Activated B cell treated with CpG ODN at 0.5 μM for 24 hours (primary cell): ENCODE results near the gene MTHFD2L. TPM values are rescaled to one million over a fixed set of nuclear protein-coding genes. Genes with fewer than 3 reads are reported as not detected.

ENCODE experiments used
- ATAC-seq: fragments of 200-7000 bp; cut with Tn5 transposase; one replicate; pipeline ENCODE4 v1.10.0; 2021; ENCODE audit warnings: low read depth, mild to moderate bottlenecking, moderate library complexity
- CTCF ChIA-PET: fragments of 350-600 bp; sonication (Branson Sonifier 250); formaldehyde crosslinking; loops from one replicate; lab custom pipeline; 2021; ENCODE audit warnings: antibody characterized with exemption; lab: Charles Lee
- POLR2A ChIA-PET: fragments of 350-600 bp; sonication (Branson Sonifier 250); formaldehyde crosslinking; loops from one replicate; lab custom pipeline; 2021; ENCODE audit warnings: antibody characterized with exemption; lab: Charles Lee
- DNase-seq: peaks from one replicate; pipeline ENCODE4 v3.0.0; 2022
- H3K27ac Mint-ChIP-seq: one replicate; pipeline ENCODE4 v1.8.0; 2020; ENCODE audit warnings: mixed read lengths
- H3K27me3 Mint-ChIP-seq: one replicate; pipeline ENCODE4 v1.8.0; 2021; ENCODE audit warnings: mixed read lengths
- H3K36me3 Mint-ChIP-seq: one replicate; pipeline ENCODE4 v1.8.0; 2021; ENCODE audit warnings: low read depth, mixed read lengths
- H3K4me1 Mint-ChIP-seq: one replicate; pipeline ENCODE4 v1.8.0; 2021; ENCODE audit warnings: mixed read lengths
- H3K4me3 Mint-ChIP-seq: one replicate; pipeline ENCODE4 v1.8.0; 2020; ENCODE audit warnings: mild to moderate bottlenecking, mixed read lengths
- H3K9me3 Mint-ChIP-seq: one replicate; pipeline ENCODE4 v1.8.0; 2020; ENCODE audit warnings: mixed read lengths
- CTCF ChIP-seq: fragments of 200-600 bp; IDR thresholded peaks from one replicate; pipeline ENCODE4 v1.8.0; 2022; ENCODE audit warnings: antibody characterized with exemption, mild to moderate bottlenecking
- intact Hi-C: fragments of 100-400 bp; cut with micrococcal nuclease; formaldehyde crosslinking; loops from one replicate; pipeline ENCODE4 v1.15.1; 2024
- total RNA-seq: library from RNA; stranded (reverse); gene quantifications from 2 replicates; pipeline ENCODE4 v1.2.3, GENCODE V29; 2022

Gene MTHFD2L
- total RNA-seq, 1 donor from 2014 or later: 14.3 TPM

- DNase-seq: no peak
- Mint-ChIP-seq H3K27me3 (peaks cover 11% of the 10 kb centered on the region), H3K4me1 (no peaks in the 10 kb centered on the region), H3K27ac (no peak overlapping the region), H3K9me3 (no peaks in the 10 kb centered on the region), H3K4me3 (no peak overlapping the region), H3K36me3 (no peaks in the 10 kb centered on the region)
- no peak for TF ChIP-seq CTCF
- ChIA-PET POLR2A (no interaction called here), CTCF (no interaction called here)
- ATAC-seq: no peak
- intact Hi-C loops: no loop called here
Measured at GRCh38 chr4:74110670-74111069, 47.2 kb upstream of the MTHFD2L start.

DNA sequence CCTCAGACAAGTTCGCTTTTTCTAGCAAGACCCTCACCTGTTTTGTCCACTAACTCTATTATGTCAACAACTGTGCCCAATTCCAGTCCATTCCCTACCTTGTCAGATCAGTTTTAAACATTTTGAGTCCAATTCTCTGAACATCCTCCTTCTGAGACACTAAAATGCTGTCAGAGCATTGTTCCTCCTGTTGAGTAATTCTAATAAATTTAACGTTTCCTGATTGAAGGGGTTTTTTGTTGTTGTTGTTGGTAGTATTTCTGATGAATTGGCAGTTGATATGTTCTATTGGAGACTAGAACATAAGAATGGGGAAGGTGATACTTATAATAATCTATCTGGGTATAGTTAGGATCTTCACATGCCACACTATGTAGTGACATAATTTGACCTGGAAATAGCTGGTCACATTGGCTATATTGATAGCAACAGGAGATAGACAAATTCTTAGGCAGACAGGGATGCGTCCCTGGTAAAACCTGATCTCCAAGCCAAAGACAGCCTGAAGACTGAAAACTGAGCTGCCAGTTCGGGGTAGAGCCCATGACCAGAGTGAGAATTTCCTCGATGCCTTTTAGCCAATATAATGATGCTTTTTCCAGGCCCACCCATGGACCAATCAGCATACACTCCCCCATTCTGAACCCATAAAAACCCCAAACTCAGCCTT lies 46.5 kb upstream of the MTHFD2L start:
- DNase-seq (no peak), ATAC-seq (no peak)
- ChIA-PET CTCF (no interaction called here), POLR2A (no interaction called here)
- H3K9me3 Mint-ChIP-seq: no peaks in the 10 kb centered on the region
- peaks cover 4% of the 10 kb centered on the region for H3K27me3 Mint-ChIP-seq
- intact Hi-C loops: no loop called here
- H3K4me1 Mint-ChIP-seq: no peaks in the 10 kb centered on the region
- H3K27ac Mint-ChIP-seq: no peak overlapping the region
- TF ChIP-seq CTCF: no peak
- no peaks in the 10 kb centered on the region for H3K36me3 Mint-ChIP-seq
- H3K4me3 Mint-ChIP-seq: no peak overlapping the region

GRCh38 chr4:74111990-74112389 lies 45.9 kb upstream of the MTHFD2L start:
- DNase-seq (no peak), ATAC-seq (no peak)
- TF ChIP-seq CTCF: no peak
- no peaks in the 10 kb centered on the region for H3K4me1 Mint-ChIP-seq
- H3K36me3 Mint-ChIP-seq: no peaks in the 10 kb centered on the region
- H3K4me3 Mint-ChIP-seq: no peak overlapping the region
- H3K27me3 Mint-ChIP-seq: peaks cover 4% of the 10 kb centered on the region
- POLR2A ChIA-PET: no interaction called here
- CTCF ChIA-PET: no interaction called here
- intact Hi-C loops: no loop called here
- H3K27ac Mint-ChIP-seq: no peak overlapping the region
- no peaks in the 10 kb centered on the region for H3K9me3 Mint-ChIP-seq

DNA sequence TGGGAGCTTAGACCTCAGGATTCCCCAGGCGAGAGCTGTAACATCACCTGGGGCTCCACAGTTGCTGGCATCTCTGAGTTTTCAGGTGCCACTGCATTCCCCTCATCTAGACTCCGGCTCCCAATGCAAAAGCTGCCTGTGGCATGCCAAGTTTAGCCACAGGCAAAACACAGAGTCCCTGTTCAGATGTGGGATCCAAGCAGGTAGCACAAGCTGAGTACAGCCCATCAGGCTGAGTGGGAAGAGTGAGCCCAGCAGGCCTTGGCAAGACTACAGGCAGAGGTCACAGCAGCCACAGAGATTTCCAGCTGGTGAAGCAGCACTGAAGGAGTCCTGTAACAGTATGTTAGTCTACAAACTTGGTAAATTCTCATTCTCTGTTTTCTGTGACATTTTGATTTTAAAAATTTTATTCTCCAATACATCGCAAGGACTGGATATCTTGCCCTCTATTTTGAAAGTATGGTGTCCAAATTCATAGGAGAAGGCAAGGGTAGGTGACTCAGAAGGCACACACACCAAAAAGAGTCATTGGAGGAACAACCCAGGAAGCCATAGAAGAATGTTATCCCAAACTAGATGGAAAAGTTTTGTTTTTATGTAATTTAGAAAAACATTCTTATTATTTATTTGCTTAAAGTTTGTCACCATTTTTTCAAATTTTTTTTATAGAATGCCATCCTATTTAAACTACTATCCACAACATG lies 45.4 kb upstream of the MTHFD2L start:
- DNase-seq (no peak), ATAC-seq (no peak)
- Mint-ChIP-seq H3K9me3 (no peaks in the 10 kb centered on the region), H3K27ac (no peak overlapping the region), H3K4me3 (no peak overlapping the region), H3K4me1 (no peaks in the 10 kb centered on the region), H3K36me3 (no peaks in the 10 kb centered on the region), H3K27me3 (peaks cover 4% of the 10 kb centered on the region)
- TF ChIP-seq CTCF: no peak
- intact Hi-C loops: no loop called here
- ChIA-PET CTCF (no interaction called here), POLR2A (interaction anchor here (0.6 kb wide), 1 partner anchor 89 kb away, joined by 3 read pairs; no protein-coding TSS in a partner anchor)

- no peak for TF ChIP-seq CTCF
- ChIA-PET POLR2A (no interaction called here), CTCF (no interaction called here)
- Mint-ChIP-seq H3K36me3 (no peaks in the 10 kb centered on the region), H3K9me3 (no peaks in the 10 kb centered on the region), H3K27ac (no peak overlapping the region), H3K27me3 (peaks cover 6% of the 10 kb centered on the region), H3K4me3 (no peak overlapping the region), H3K4me1 (no peaks in the 10 kb centered on the region)
- DNase-seq: no peak
- intact Hi-C loops: no loop called here
- no peak for ATAC-seq
Measured at GRCh38 chr4:74114234-74114633, 43.7 kb upstream of the MTHFD2L start.
